ENCODE data around the gene KLHL18. TPM values are rescaled to one million over a fixed set of nuclear protein-coding genes. Genes with fewer than 3 reads are reported as not detected.

KLHL18 gene
- polyA plus RNA-seq, 1 donor from 2014 or later, result 37.0 TPM

DNA sequence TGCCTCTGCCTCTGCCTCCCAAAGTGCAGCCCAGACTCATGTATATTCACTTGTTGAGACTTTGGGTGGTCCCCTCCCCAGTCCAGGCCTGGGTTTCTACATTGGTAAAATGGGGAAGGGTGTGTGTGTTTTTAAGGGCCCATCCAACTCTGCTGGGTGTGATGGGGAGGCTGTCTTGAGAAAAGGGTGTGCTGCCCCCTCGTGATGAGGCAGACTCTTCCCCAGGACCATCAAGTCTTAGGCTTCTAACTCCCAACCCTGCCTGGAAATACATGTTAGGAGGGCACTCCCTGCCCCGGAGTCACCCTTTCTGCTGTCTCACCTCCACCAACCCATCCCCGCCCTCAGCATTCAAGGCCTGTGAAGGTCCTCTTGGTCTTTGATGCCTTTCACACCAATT, 93.6 kb downstream of the KLHL18 start:
- no peaks in the 10 kb centered on the region for H3K9me2 ChIP-seq (ENCODE audit: insufficient read depth, low read length)

DNA sequence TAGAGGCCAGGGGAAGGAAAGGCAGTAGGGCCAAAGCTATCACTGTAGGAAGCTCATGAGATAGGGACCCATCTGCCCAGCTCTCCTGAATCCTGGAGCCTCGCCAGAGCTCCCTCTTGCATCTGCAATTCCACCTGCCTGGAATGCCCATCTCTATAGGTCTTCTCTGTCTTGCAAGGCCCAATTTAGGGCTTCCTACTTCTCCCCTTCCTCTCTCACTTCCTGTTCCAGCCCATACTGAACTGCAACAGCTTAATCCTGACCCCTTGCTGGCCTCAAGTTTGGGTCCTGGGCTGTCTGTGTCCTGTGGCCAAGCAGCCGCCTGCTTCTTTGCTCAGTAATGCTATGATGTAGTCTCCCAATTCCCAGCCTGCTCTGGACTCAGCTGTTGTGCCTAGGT, 94.4 kb downstream of the KLHL18 start:
- TF ChIP-seq TAF1 (IDR thresholded peaks at IDR 0.05; ENCODE audit: low read depth) (no peak), POLR2AphosphoS5 (IDR thresholded peaks at IDR 0.05) (no peak), EP300 (conservative IDR thresholded peaks at IDR 0.05; ENCODE audit: poor library complexity, severe bottlenecking) (no peak), SMC3 (conservative IDR thresholded peaks at IDR 0.05; ENCODE audit: poor library complexity) (no peak), MXI1 (conservative IDR thresholded peaks at IDR 0.05; ENCODE audit: poor library complexity, severe bottlenecking) (no peak), EZH2 (IDR thresholded peaks at IDR 0.05; ENCODE audit: borderline replicate concordance, insufficient read depth, low read length, poor library complexity, severe bottlenecking) (no peak), RAD21 (conservative IDR thresholded peaks at IDR 0.05) (no peak)
- TF ChIP-seq, protein P1, sequence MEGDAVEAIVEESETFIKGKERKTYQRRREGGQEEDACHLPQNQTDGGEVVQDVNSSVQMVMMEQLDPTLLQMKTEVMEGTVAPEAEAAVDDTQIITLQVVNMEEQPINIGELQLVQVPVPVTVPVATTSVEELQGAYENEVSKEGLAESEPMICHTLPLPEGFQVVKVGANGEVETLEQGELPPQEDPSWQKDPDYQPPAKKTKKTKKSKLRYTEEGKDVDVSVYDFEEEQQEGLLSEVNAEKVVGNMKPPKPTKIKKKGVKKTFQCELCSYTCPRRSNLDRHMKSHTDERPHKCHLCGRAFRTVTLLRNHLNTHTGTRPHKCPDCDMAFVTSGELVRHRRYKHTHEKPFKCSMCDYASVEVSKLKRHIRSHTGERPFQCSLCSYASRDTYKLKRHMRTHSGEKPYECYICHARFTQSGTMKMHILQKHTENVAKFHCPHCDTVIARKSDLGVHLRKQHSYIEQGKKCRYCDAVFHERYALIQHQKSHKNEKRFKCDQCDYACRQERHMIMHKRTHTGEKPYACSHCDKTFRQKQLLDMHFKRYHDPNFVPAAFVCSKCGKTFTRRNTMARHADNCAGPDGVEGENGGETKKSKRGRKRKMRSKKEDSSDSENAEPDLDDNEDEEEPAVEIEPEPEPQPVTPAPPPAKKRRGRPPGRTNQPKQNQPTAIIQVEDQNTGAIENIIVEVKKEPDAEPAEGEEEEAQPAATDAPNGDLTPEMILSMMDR (IDR thresholded peaks at IDR 0.05; ENCODE audit: poor library complexity, severe bottlenecking), result no peak
- TF ChIP-seq, protein P2, sequence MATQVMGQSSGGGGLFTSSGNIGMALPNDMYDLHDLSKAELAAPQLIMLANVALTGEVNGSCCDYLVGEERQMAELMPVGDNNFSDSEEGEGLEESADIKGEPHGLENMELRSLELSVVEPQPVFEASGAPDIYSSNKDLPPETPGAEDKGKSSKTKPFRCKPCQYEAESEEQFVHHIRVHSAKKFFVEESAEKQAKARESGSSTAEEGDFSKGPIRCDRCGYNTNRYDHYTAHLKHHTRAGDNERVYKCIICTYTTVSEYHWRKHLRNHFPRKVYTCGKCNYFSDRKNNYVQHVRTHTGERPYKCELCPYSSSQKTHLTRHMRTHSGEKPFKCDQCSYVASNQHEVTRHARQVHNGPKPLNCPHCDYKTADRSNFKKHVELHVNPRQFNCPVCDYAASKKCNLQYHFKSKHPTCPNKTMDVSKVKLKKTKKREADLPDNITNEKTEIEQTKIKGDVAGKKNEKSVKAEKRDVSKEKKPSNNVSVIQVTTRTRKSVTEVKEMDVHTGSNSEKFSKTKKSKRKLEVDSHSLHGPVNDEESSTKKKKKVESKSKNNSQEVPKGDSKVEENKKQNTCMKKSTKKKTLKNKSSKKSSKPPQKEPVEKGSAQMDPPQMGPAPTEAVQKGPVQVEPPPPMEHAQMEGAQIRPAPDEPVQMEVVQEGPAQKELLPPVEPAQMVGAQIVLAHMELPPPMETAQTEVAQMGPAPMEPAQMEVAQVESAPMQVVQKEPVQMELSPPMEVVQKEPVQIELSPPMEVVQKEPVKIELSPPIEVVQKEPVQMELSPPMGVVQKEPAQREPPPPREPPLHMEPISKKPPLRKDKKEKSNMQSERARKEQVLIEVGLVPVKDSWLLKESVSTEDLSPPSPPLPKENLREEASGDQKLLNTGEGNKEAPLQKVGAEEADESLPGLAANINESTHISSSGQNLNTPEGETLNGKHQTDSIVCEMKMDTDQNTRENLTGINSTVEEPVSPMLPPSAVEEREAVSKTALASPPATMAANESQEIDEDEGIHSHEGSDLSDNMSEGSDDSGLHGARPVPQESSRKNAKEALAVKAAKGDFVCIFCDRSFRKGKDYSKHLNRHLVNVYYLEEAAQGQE (IDR thresholded peaks at IDR 0.05; ENCODE audit: borderline replicate concordance), result no peak
- no peak overlapping the region for H3K4me2 ChIP-seq (ENCODE audit: low read length)
- no peaks in the 10 kb centered on the region for H3F3A ChIP-seq (ENCODE audit: insufficient read depth, low read length, poor library complexity, severe bottlenecking)
- no peak overlapping the region for H3K9ac ChIP-seq (ENCODE audit: low read length)
- H3K79me2 ChIP-seq (replicated peaks; ENCODE audit: insufficient read depth, low read length), result no peaks in the 10 kb centered on the region
- no peaks in the 10 kb centered on the region for H3K27me3 ChIP-seq (ENCODE audit: insufficient read depth, low read depth, low read length)
- H3K9me2 ChIP-seq (ENCODE audit: insufficient read depth, low read length), result no peaks in the 10 kb centered on the region
- H3K9me3 ChIP-seq (ENCODE audit: low read length), result no peaks in the 10 kb centered on the region
- no peaks in the 10 kb centered on the region for H3K36me3 ChIP-seq (ENCODE audit: insufficient read depth, low read length)
- H2AFZ ChIP-seq (ENCODE audit: low read depth, low read length), result no peak overlapping the region
- no peak overlapping the region for H3K4me3 ChIP-seq (ENCODE audit: low read length)
- no peaks in the 10 kb centered on the region for H4K20me1 ChIP-seq (ENCODE audit: insufficient read depth)
- H3K27ac ChIP-seq (ENCODE audit: low read length), result no peak overlapping the region

More for the DNA sequence above, 93.6 kb downstream of the KLHL18 start:
- H3K4me3 ChIP-seq (ENCODE audit: low read length), result no peak overlapping the region
- H4K20me1 ChIP-seq (ENCODE audit: insufficient read depth), result no peaks in the 10 kb centered on the region
- H3K27ac ChIP-seq (ENCODE audit: low read length), result no peak overlapping the region
- no peaks in the 10 kb centered on the region for H3K79me2 ChIP-seq (replicated peaks; ENCODE audit: insufficient read depth, low read length)
- H3K36me3 ChIP-seq (ENCODE audit: insufficient read depth, low read length), result no peaks in the 10 kb centered on the region
- no peak overlapping the region for H3K4me2 ChIP-seq (ENCODE audit: low read length)
- no peak for TF ChIP-seq EZH2 (IDR thresholded peaks at IDR 0.05; ENCODE audit: borderline replicate concordance, insufficient read depth, low read length, poor library complexity, severe bottlenecking)
- TF ChIP-seq TAF1 (IDR thresholded peaks at IDR 0.05; ENCODE audit: low read depth), result no peak
- no peak for TF ChIP-seq POLR2AphosphoS5 (IDR thresholded peaks at IDR 0.05)
- TF ChIP-seq, protein P1 (IDR thresholded peaks at IDR 0.05; ENCODE audit: poor library complexity, severe bottlenecking), result no peak
- TF ChIP-seq, protein P2 (IDR thresholded peaks at IDR 0.05; ENCODE audit: borderline replicate concordance), result no peak
- TF ChIP-seq MXI1 (conservative IDR thresholded peaks at IDR 0.05; ENCODE audit: poor library complexity, severe bottlenecking), result no peak
- no peak for TF ChIP-seq RAD21 (conservative IDR thresholded peaks at IDR 0.05)
- TF ChIP-seq SMC3 (conservative IDR thresholded peaks at IDR 0.05; ENCODE audit: poor library complexity), result no peak
- TF ChIP-seq EP300 (conservative IDR thresholded peaks at IDR 0.05; ENCODE audit: poor library complexity, severe bottlenecking), result no peak
- H2AFZ ChIP-seq (ENCODE audit: low read depth, low read length), result no peak overlapping the region
- H3K9ac ChIP-seq (ENCODE audit: low read length), result no peak overlapping the region
- H3K9me3 ChIP-seq (ENCODE audit: low read length), result no peaks in the 10 kb centered on the region
- H3K27me3 ChIP-seq (ENCODE audit: insufficient read depth, low read depth, low read length), result no peaks in the 10 kb centered on the region
- H3F3A ChIP-seq (ENCODE audit: insufficient read depth, low read length, poor library complexity, severe bottlenecking), result no peaks in the 10 kb centered on the region
